Ishikawa (cell line): ENCODE measurements around the gene ZNF253.

Source experiments
- CEBPB ChIP-seq: IDR thresholded peaks from 2 replicates; pipeline ENCODE4 v1.6.1; 2012
- CREB1 ChIP-seq: IDR thresholded peaks from 2 replicates; pipeline ENCODE4 v1.6.1; 2012; ENCODE audit warnings: low read depth
- EGR1 ChIP-seq: IDR thresholded peaks from 2 replicates; pipeline ENCODE4 v1.6.1; 2012
- EP300 ChIP-seq: IDR thresholded peaks from 2 replicates; pipeline ENCODE4 v1.6.1; 2012; ENCODE audit warnings: borderline replicate concordance
- FOXM1 ChIP-seq: IDR thresholded peaks from 2 replicates; pipeline ENCODE4 v1.6.1; 2012; ENCODE audit warnings: low read depth, borderline replicate concordance
- MAX ChIP-seq: IDR thresholded peaks from 2 replicates; pipeline ENCODE4 v1.6.1; 2012
- NFIC ChIP-seq: IDR thresholded peaks from 2 replicates; pipeline ENCODE4 v1.6.1; 2012
- RAD21 ChIP-seq: IDR thresholded peaks from 2 replicates; pipeline ENCODE4 v1.6.1; 2012; ENCODE audit warnings: low read depth
- REST ChIP-seq: IDR thresholded peaks from 2 replicates; pipeline ENCODE4 v1.6.1; 2012; ENCODE audit warnings: low read depth, mild to moderate bottlenecking
- TAF1 ChIP-seq: IDR thresholded peaks from 2 replicates; pipeline ENCODE4 v1.6.1; 2012; ENCODE audit warnings: low read depth, mild to moderate bottlenecking
- TCF12 ChIP-seq: IDR thresholded peaks from 2 replicates; pipeline ENCODE4 v1.6.1; 2012; ENCODE audit warnings: low read depth
- TEAD4 ChIP-seq: IDR thresholded peaks from 2 replicates; pipeline ENCODE4 v1.6.1; 2012
- USF1 ChIP-seq: IDR thresholded peaks from 2 replicates; pipeline ENCODE4 v1.6.1; 2012
- YY1 ChIP-seq: IDR thresholded peaks from 2 replicates; pipeline ENCODE4 v1.6.1; 2012; ENCODE audit warnings: low read depth
- ZBTB7A ChIP-seq: IDR thresholded peaks from 2 replicates; pipeline ENCODE4 v1.6.1; 2012; ENCODE audit warnings: low read depth

ZNF253 gene

GRCh38 chr19:19914596-19914995 lies 48.9 kb downstream of the ZNF253 start:
- TF ChIP-seq TEAD4, result no peak
- no peak for TF ChIP-seq EGR1
- TF ChIP-seq ZBTB7A, result no peak
- TF ChIP-seq YY1, result no peak
- TF ChIP-seq REST, result no peak
- TF ChIP-seq TAF1, result no peak

GRCh38 chr19:19930417-19930816 lies 64.7 kb downstream of the ZNF253 start:
- TF ChIP-seq RAD21, result peak; percentile 46

- TF ChIP-seq REST, result no peak
- TF ChIP-seq FOXM1, result no peak
- no peak for TF ChIP-seq NFIC
- no peak for TF ChIP-seq TCF12
- TF ChIP-seq USF1, result no peak
- no peak for TF ChIP-seq EP300
- TF ChIP-seq EGR1, result no peak
- no peak for TF ChIP-seq ZBTB7A
- TF ChIP-seq RAD21, result no peak
- no peak for TF ChIP-seq TEAD4
Measured at GRCh38 chr19:19937403-19937802, 71.7 kb downstream of the ZNF253 start.

GRCh38 chr19:19938449-19938848 lies 72.8 kb downstream of the ZNF253 start:
- TF ChIP-seq USF1 (no peak), FOXM1 (no peak), EGR1 (no peak), REST (no peak), CEBPB (no peak), TAF1 (no peak)

GRCh38 chr19:19943848-19944582 lies 78.3 kb downstream of the ZNF253 start:
- no peak for TF ChIP-seq FOXM1
- no peak for TF ChIP-seq RAD21
- TF ChIP-seq CEBPB, result no peak
- TF ChIP-seq NFIC, result no peak
- no peak for TF ChIP-seq ZBTB7A
- no peak for TF ChIP-seq TEAD4
- TF ChIP-seq YY1, result no peak
- TF ChIP-seq REST, result no peak
- no peak for TF ChIP-seq TAF1
- TF ChIP-seq MAX, result no peak
- TF ChIP-seq CREB1, result no peak
- TF ChIP-seq TCF12, result no peak
- TF ChIP-seq EP300, result no peak
- TF ChIP-seq EGR1, result no peak
- no peak for TF ChIP-seq USF1
